ENCODE measurements around the gene MREG.

Gene MREG

DNA sequence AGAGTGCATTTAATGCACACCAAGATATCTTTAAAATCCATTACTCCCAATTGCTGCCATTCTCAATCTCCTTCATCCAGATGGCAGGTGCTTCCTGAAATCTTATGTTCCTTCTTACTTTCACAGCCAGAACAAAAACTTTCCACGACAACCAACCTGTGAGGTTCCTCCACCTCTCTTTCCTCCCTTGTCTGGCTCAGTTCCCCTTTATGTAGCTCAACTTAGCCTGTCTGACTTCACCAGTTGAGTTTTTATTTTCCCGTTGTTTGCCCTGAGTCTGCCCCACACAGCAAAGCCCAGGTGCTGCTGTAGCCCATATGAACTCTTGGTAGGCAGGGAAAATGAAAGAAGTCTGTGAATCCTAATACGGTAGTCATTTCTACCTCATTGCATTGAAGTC, 112.5 kb downstream of the MREG start:
- Mint-ChIP-seq H3K36me3 (ENCODE audit: low read depth) (no peaks in the 10 kb centered on the region), H3K27me3 (ENCODE audit: low read depth) (no peaks in the 10 kb centered on the region), H3K9me3 (no peaks in the 10 kb centered on the region), H3K4me1 (peaks cover 23% of the 10 kb centered on the region), H3K4me3 (no peak overlapping the region), H3K27ac (no peak overlapping the region)
- TF ChIP-seq, protein P1, sequence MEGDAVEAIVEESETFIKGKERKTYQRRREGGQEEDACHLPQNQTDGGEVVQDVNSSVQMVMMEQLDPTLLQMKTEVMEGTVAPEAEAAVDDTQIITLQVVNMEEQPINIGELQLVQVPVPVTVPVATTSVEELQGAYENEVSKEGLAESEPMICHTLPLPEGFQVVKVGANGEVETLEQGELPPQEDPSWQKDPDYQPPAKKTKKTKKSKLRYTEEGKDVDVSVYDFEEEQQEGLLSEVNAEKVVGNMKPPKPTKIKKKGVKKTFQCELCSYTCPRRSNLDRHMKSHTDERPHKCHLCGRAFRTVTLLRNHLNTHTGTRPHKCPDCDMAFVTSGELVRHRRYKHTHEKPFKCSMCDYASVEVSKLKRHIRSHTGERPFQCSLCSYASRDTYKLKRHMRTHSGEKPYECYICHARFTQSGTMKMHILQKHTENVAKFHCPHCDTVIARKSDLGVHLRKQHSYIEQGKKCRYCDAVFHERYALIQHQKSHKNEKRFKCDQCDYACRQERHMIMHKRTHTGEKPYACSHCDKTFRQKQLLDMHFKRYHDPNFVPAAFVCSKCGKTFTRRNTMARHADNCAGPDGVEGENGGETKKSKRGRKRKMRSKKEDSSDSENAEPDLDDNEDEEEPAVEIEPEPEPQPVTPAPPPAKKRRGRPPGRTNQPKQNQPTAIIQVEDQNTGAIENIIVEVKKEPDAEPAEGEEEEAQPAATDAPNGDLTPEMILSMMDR (IDR thresholded peaks at IDR 0.05; ENCODE audit: unreplicated experiment in 3 of 3): no peak

DNA sequence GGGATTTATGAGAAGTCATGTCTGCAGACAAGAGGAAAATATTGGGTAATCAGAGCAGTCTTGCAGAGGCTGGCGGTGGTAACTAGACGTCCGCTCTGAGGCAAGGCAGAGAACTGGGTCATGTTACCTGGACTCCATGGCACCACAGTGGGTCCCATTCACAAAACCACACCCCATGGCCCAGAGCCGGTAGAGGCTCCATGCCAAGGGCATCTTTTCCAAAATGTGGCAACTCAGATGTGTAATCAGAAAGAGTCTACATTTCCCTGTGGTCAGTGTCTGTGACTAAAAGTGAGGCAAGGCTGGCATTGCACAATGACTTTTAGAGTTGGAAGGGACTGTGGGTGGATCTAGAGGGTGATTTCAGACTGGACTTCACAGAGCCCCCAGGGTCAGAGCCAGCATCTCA, 113.1 kb downstream of the MREG start:
- Mint-ChIP-seq H3K4me3 (no peak overlapping the region), H3K27ac (no peak overlapping the region), H3K27me3 (ENCODE audit: low read depth) (no peaks in the 10 kb centered on the region), H3K4me1 (peaks cover 23% of the 10 kb centered on the region), H3K9me3 (no peaks in the 10 kb centered on the region), H3K36me3 (ENCODE audit: low read depth) (no peaks in the 10 kb centered on the region)
- TF ChIP-seq, protein P1 (IDR thresholded peaks at IDR 0.05; ENCODE audit: unreplicated experiment in 3 of 3): no peak

DNA sequence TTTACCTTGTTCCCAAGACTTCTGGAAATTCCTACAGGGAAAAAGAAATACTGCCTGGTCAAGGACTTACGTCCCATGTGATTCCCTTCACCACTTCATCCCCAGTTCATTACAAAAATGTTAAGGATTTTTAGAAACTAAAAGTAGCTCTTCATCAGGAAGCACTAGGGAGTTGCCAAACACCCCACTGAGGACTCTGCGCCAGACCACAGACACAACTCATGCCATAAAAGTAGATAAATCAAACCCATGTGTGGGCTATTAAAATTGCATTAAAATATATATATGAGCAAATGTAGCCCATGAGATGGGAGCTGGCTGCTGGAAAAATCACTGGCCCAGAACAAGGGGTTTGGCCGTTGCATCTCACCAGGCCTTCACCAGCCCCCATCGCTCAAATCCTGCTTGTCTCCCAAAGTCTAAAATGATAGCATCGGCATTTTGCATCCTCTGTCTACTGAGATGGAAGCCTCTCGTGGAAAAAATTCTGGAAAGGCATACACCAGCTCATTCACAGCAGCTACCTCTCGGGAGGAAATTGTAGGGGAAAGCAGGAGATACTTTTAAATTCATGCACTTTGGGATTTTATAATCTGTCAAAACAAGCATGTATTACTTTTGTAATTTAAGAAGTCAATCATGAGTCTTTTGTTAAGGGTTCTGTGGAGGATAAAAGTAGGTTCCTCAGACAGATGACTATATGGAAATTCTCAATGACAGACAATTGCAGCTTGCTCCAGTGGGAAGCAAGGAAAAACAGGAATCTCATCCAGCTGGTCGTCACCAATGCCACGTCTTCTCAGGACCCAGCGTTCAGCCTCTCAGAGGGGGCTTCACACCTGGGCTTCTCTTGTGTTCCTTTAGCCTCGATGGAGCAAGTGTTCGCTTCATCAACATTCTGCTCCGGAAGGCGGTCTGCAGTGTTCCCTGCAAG, 113.9 kb downstream of the MREG start:
- TF ChIP-seq, protein P1 (IDR thresholded peaks at IDR 0.05; ENCODE audit: unreplicated experiment in 3 of 3): no peak
- H3K9me3 Mint-ChIP-seq: no peaks in the 10 kb centered on the region
- H3K27me3 Mint-ChIP-seq (ENCODE audit: low read depth): no peaks in the 10 kb centered on the region
- peak overlapping the region in 1 of 3 experiments; percentile 41 for H3K27ac Mint-ChIP-seq
- H3K4me3 Mint-ChIP-seq: no peak overlapping the region
- H3K36me3 Mint-ChIP-seq (ENCODE audit: low read depth): no peaks in the 10 kb centered on the region
- H3K4me1 Mint-ChIP-seq: peaks cover 23% of the 10 kb centered on the region

DNA sequence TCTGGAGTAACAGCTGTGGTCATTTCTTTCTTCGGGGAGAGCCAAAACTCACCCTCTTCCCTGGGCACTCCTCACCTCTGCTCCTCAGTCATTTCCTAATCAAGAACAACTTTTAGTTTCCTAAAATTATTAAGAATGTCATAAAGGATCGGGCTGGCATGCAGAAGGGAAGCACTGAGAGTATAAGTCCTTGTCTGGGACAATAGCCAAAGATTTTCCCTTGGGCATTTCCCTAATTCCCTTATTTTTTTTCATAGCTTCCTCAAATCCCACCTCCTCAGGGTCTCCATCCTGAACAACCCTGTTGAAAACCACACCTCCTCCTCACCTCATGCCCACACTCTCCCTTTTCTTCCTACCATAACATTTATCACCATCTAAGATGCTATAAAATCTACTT, 115.0 kb downstream of the MREG start:
- Mint-ChIP-seq H3K9me3 (no peaks in the 10 kb centered on the region), H3K4me3 (no peak overlapping the region), H3K4me1 (peaks cover 23% of the 10 kb centered on the region), H3K27me3 (ENCODE audit: low read depth) (no peaks in the 10 kb centered on the region), H3K27ac (no peak overlapping the region), H3K36me3 (ENCODE audit: low read depth) (no peaks in the 10 kb centered on the region)
- TF ChIP-seq, protein P1 (IDR thresholded peaks at IDR 0.05; ENCODE audit: unreplicated experiment in 3 of 3): no peak

DNA sequence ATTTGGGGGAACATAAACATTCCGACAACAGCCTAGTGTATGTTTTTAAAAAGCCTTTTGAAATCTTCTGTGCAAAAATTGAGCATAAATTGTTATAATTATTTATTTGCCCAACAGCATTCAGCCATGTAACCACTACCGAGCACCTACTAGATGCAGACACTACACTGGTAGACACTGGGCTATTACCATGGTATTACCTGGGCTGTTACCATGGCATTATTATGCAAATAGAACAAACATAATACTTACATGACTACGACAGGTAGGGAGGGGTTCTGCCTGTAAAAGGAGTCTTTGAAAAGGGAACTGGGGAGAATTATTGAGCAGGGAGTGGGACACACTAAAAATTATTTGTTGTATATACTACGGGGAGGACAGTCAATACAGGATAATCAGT, 116.4 kb downstream of the MREG start:
- H3K9me3 Mint-ChIP-seq: no peaks in the 10 kb centered on the region
- TF ChIP-seq, protein P1 (IDR thresholded peaks at IDR 0.05; ENCODE audit: unreplicated experiment in 3 of 3): no peak
- no peak overlapping the region for H3K4me3 Mint-ChIP-seq
- no peak overlapping the region for H3K27ac Mint-ChIP-seq
- no peaks in the 10 kb centered on the region for H3K27me3 Mint-ChIP-seq (ENCODE audit: low read depth)
- H3K4me1 Mint-ChIP-seq: peaks cover 19% of the 10 kb centered on the region
- no peaks in the 10 kb centered on the region for H3K36me3 Mint-ChIP-seq (ENCODE audit: low read depth)

DNA sequence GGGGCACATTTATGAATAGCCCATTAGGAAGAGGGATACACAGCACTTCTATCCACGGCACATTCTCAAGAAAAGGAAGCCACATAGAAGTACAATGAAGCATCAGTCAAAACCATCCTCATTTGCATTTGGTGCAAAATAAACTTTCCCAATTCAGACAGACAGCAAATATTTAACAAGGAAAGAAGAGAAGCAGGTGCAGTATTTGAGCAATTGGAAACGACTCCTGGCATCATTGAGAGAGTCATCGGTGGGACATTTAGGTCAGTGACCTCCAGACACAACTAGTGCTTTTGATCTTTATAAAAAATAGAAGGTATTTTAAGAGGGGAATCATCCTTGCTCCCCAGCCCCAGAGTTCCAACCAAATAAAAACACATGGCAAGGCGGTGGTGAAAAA, 118.0 kb downstream of the MREG start:
- Mint-ChIP-seq H3K27ac (no peak overlapping the region), H3K9me3 (no peaks in the 10 kb centered on the region), H3K27me3 (ENCODE audit: low read depth) (no peaks in the 10 kb centered on the region), H3K4me1 (peaks cover 14% of the 10 kb centered on the region), H3K4me3 (no peak overlapping the region), H3K36me3 (ENCODE audit: low read depth) (no peaks in the 10 kb centered on the region)
- TF ChIP-seq, protein P1 (IDR thresholded peaks at IDR 0.05; ENCODE audit: unreplicated experiment in 3 of 3): no peak

All from nephron (organoid).